Epidermal melanocyte (primary cell): Measurements from ENCODE around the gene CSNK1A1.
A peak's percentile ranks its signal among the peaks of the same experiment; 100 is the strongest.
"Not testable (repeated sequence)": the region's sequence is repeated elsewhere in the genome, so short reads cannot be mapped to it uniquely, and the experiment has no call there.

Experiments used
- DNase-seq: peaks from one replicate; pipeline ENCODE4 v3.0.0; 2011; ENCODE audit warnings: low spot score; ENCODE audit not compliant: insufficient read length

CSNK1A1 gene

GRCh38 chr5:149572576-149573231 is 21.5 kb upstream of the CSNK1A1 start:
- DNase-seq: no peak

- DNase-seq: no peak
These were observed 20.9 kb upstream of the CSNK1A1 start for GRCh38 chr5:149572170-149572569.

GRCh38 chr5:149567226-149567625 is 16.0 kb upstream of the CSNK1A1 start:
- DNase-seq: no peak

GRCh38 chr5:149564542-149565140 is 13.4 kb upstream of the CSNK1A1 start:
- DNase-seq: peak; percentile 64

GRCh38 chr5:149563466-149563865 is 12.2 kb upstream of the CSNK1A1 start:
- DNase-seq: no peak

- no peak for DNase-seq
These were observed 10.6 kb upstream of the CSNK1A1 start for GRCh38 chr5:149561848-149562247.

- no peak for DNase-seq
These were observed 8.5 kb upstream of the CSNK1A1 start for GRCh38 chr5:149559706-149560105.

GRCh38 chr5:149552553-149553160 is 1.4 kb upstream of the CSNK1A1 start:
- DNase-seq: no peak

- no peak for DNase-seq
These were observed 827 bp upstream of the CSNK1A1 start for GRCh38 chr5:149552038-149552494.

- DNase-seq: no peak
These were observed 529 bp downstream of the CSNK1A1 start for GRCh38 chr5:149550594-149551226.

GRCh38 chr5:149550268-149550583 is 1.0 kb downstream of the CSNK1A1 start:
- DNase-seq: no peak

- no peak for DNase-seq
These were observed 1.6 kb downstream of the CSNK1A1 start for GRCh38 chr5:149549461-149550267.

- no peak for DNase-seq
These were observed 4.3 kb downstream of the CSNK1A1 start for GRCh38 chr5:149546974-149547373.

- DNase-seq: no peak
These were observed 5.9 kb downstream of the CSNK1A1 start for GRCh38 chr5:149545327-149545726.

GRCh38 chr5:149544028-149544420 is 7.2 kb downstream of the CSNK1A1 start:
- DNase-seq: no peak

GRCh38 chr5:149543361-149544027 is 7.7 kb downstream of the CSNK1A1 start:
- DNase-seq: no peak

GRCh38 chr5:149541893-149542292 is 9.3 kb downstream of the CSNK1A1 start:
- DNase-seq: no peak

GRCh38 chr5:149540089-149540488 is 11.2 kb downstream of the CSNK1A1 start:
- DNase-seq: no peak

- DNase-seq: no peak
These were observed 13.8 kb downstream of the CSNK1A1 start for GRCh38 chr5:149537374-149537975.

GRCh38 chr5:149535787-149536186 is 15.5 kb downstream of the CSNK1A1 start:
- not testable (repeated sequence) for DNase-seq

GRCh38 chr5:149532413-149532812 is 18.8 kb downstream of the CSNK1A1 start:
- DNase-seq: no peak
